ENCODE data around the gene LRRC63. TPM values are rescaled to one million over a fixed set of nuclear protein-coding genes. Genes with fewer than 3 reads are reported as not detected.
"Not testable (repeated sequence)": the region's sequence is repeated elsewhere in the genome, so short reads cannot be mapped to it uniquely, and the experiment has no call there.

Gene LRRC63
- polyA plus RNA-seq, 1 donor from 2014 or later = not detected

- H3K27me3 Mint-ChIP-seq = peaks cover 10% of the 10 kb centered on the region
- no peak overlapping the region for H3K27ac Mint-ChIP-seq
- no peaks in the 10 kb centered on the region for H3K9me3 Mint-ChIP-seq
- H3K4me3 Mint-ChIP-seq = no peak overlapping the region
- no peaks in the 10 kb centered on the region for H3K4me1 Mint-ChIP-seq
- H3K36me3 Mint-ChIP-seq = no peaks in the 10 kb centered on the region
Observed at GRCh38 chr13:46265292-46265691, 53.6 kb downstream of the LRRC63 start.

DNA sequence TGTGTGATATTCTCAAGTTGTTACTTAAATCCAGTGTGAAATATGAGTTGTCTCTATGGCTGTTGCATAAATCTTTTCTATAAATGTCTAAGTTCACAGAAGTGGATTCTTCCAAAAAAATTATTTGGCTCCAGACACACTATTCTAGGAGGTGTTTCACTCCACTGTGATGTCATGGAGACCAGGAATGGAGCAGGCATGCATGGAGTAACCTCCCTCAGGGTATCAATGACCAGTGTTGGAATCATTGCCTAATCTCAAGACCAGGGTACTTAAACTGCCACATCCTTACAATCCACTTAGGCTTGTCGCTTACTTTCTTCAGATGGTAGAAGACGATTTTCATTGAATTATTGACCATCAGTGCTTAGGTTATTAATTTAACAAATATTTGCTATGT, 55.4 kb downstream of the LRRC63 start:
- no peaks in the 10 kb centered on the region for H3K9me3 Mint-ChIP-seq

DNA sequence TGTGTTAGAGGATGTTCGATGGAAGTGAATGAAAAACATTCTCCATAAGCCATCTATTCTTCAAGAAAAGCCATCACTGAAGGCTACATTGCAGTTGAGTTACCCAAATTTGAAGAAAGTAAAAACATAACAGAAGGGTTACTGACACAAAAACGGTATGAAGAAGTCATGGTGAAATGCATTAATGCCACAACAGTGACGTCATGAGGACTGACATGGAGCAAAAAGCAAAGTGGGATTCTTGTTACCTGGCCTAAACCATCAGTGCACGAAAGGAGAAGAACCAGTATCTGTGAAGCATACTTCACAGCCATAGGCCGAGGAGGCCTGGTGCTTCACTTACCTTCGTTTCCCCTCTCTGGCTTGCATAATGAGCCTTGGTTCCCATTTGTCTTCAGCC, 58.7 kb downstream of the LRRC63 start:
- Mint-ChIP-seq H3K4me3 (no peak overlapping the region), H3K27ac (no peak overlapping the region), H3K27me3 (peaks cover 1% of the 10 kb centered on the region), H3K4me1 (no peaks in the 10 kb centered on the region), H3K36me3 (no peaks in the 10 kb centered on the region), H3K9me3 (no peaks in the 10 kb centered on the region)

More for the DNA sequence above, 55.4 kb downstream of the LRRC63 start:
- Mint-ChIP-seq H3K4me3 (no peak overlapping the region), H3K36me3 (no peaks in the 10 kb centered on the region), H3K27me3 (peaks cover 10% of the 10 kb centered on the region), H3K4me1 (no peaks in the 10 kb centered on the region), H3K27ac (no peak overlapping the region)

DNA sequence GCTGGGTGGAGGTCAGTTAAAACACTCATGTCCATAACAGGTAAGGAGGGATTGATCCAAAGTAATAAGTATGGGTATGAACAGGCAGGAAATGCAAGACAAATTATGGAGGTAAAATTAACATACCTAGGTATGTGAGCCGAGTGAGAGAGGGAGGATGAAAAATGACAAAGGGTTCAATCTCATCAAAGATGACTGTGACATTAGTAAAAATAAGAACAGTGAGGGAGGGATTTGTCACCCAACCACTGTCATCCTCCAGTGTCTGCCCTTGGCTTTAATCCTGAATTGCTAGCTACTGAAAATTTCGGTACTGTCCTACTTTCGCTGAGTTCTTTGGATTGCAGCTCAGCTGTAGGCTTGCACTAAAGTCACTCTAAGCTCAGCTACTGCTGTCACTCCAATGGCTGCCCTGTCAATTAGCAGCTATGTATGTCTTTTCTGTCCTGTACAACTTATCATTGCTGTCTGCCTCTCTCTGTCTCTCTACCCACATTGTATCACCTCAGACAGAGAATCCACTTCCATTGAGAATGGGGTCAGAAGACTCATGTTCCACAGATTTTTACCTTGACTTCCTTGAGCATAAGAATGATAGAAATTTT, 62.5 kb downstream of the LRRC63 start:
- H3K4me1 Mint-ChIP-seq = no peaks in the 10 kb centered on the region
- no peaks in the 10 kb centered on the region for H3K36me3 Mint-ChIP-seq
- H3K27me3 Mint-ChIP-seq = peaks cover 3% of the 10 kb centered on the region
- H3K9me3 Mint-ChIP-seq = no peaks in the 10 kb centered on the region
- H3K27ac Mint-ChIP-seq = peak overlapping the region in 1 of 3 donors; percentile 12
- H3K4me3 Mint-ChIP-seq = no peak overlapping the region

DNA sequence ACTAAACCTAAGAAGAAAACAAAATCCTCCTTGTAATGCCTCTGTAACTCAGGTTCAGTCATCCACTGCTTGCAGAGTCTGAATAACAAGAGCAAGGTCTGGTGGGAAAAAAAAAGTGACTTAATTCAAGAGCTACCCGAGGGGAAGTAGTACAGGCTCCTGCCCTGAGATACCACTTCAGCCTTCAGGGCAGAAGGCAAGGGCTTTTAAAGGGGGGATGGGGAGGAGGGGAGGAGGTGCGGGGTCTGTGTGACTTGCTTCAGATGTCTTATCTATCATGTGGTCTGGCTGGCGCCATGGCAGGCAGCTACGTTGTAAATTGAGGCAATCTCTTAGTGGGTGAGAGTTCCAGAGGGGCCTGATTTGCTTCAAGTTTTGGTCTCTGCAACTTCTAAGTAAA, 66.7 kb downstream of the LRRC63 start:
- peaks cover 2% of the 10 kb centered on the region for H3K36me3 Mint-ChIP-seq
- no peak overlapping the region for H3K27ac Mint-ChIP-seq
- H3K4me1 Mint-ChIP-seq = peaks cover 0 to 1% (median 0%) of the 10 kb centered on the region in 3 donors
- no peak overlapping the region for H3K4me3 Mint-ChIP-seq
- H3K9me3 Mint-ChIP-seq = no peaks in the 10 kb centered on the region
- peaks cover 5% of the 10 kb centered on the region for H3K27me3 Mint-ChIP-seq

GRCh38 chr13:46281779-46282178, 70.1 kb downstream of the LRRC63 start:
- no peaks in the 10 kb centered on the region for H3K9me3 Mint-ChIP-seq
- no peak overlapping the region for H3K4me3 Mint-ChIP-seq
- H3K27me3 Mint-ChIP-seq = peaks cover 2% of the 10 kb centered on the region
- no peak overlapping the region for H3K27ac Mint-ChIP-seq
- H3K4me1 Mint-ChIP-seq = peaks cover 0 to 1% (median 0%) of the 10 kb centered on the region in 3 donors
- H3K36me3 Mint-ChIP-seq = peaks cover 2% of the 10 kb centered on the region

- H3K4me3 Mint-ChIP-seq, H3K36me3 Mint-ChIP-seq, H3K27me3 Mint-ChIP-seq, H3K27ac Mint-ChIP-seq, H3K9me3 Mint-ChIP-seq, H3K4me1 Mint-ChIP-seq: not testable (repeated sequence)
Observed at GRCh38 chr13:46283912-46284824, 72.4 kb downstream of the LRRC63 start.

DNA sequence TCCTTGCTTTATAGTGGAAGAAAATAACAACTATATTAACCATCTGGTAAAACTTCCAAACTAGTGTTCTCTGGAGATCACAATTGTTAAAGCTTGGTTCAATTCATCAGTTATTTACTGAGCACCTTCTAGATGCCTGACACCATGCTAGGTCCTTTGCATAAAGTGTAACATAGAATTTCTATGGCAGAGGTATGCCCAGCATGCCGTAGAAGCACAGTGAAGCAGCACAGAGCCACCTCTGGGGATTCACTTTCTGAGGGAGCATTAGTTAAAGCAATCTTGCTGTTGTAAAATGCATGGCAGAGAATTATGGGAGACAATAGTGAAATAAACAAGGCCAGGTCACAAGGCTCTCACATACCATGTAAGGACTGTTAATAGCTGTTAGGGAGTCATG, 75.2 kb downstream of the LRRC63 start:
- Mint-ChIP-seq H3K4me3 (no peak overlapping the region), H3K9me3 (no peaks in the 10 kb centered on the region), H3K4me1 (no peaks in the 10 kb centered on the region), H3K27me3 (no peaks in the 10 kb centered on the region), H3K27ac (no peak overlapping the region), H3K36me3 (no peaks in the 10 kb centered on the region)

DNA sequence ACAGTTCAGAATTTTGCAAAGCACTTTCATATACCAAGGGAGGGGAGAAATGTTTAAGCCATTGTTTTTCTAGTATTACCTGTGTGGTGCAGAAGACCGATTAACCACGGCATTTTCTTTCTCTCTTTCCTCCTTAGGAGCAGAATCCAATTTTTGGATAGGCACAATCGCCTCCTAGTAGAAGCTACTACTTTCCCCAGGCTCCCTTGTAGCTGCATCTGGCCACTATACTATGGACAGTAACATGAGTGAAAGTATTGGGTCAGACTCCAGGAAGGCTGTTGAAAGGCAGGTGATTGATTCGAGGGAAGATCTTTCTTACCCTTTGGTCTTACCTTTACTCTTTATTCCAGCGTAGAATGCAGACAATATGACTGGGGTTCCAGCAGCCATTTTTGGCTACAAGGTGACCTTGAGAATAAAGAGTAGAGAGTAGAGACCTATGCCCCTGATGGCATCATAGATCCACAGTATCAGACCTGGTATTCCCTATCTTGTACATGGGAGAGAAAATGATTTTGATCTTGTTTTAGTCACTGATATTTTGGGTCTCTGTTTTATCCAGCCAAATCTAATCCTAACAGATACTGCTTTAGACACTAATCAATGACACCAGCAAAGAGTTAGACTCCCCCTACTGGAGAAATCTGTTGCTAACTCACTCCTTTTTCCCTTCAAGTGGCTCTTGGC, 77.0 kb downstream of the LRRC63 start:
- no peaks in the 10 kb centered on the region for H3K9me3 Mint-ChIP-seq
- H3K27me3 Mint-ChIP-seq = peaks cover 4% of the 10 kb centered on the region
- no peaks in the 10 kb centered on the region for H3K4me1 Mint-ChIP-seq
- H3K4me3 Mint-ChIP-seq = no peak overlapping the region
- H3K27ac Mint-ChIP-seq = peak overlapping the region in 1 of 3 donors; percentile 32
- H3K36me3 Mint-ChIP-seq = no peaks in the 10 kb centered on the region

GRCh38 chr13:46289260-46289955, 77.7 kb downstream of the LRRC63 start:
- H3K4me3 Mint-ChIP-seq = no peak overlapping the region
- H3K9me3 Mint-ChIP-seq = no peaks in the 10 kb centered on the region
- no peaks in the 10 kb centered on the region for H3K36me3 Mint-ChIP-seq
- peaks cover 4% of the 10 kb centered on the region for H3K27me3 Mint-ChIP-seq
- no peaks in the 10 kb centered on the region for H3K4me1 Mint-ChIP-seq
- H3K27ac Mint-ChIP-seq = peak overlapping the region in 1 of 3 donors; percentile 32

DNA sequence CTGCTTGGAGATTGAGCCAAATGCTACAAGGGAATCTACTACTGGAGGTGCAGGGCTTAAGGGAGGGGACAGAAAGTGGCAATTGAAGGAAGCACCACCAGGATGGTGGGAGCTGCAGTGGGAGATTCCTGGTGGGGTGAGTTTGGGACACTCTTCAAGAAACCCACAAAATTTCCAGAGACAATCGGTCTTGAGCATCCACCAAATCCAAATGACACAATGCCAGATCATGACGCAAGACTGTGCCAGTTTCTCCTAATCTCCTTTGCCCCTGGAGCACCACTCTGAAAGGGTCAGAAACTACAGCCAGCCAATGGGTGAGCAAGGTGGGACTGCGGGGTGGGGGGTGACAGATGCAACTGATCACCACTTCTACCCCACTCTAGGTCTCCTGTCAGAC, 78.7 kb downstream of the LRRC63 start:
- no peak overlapping the region for H3K4me3 Mint-ChIP-seq
- H3K9me3 Mint-ChIP-seq = no peaks in the 10 kb centered on the region
- peaks cover 4% of the 10 kb centered on the region for H3K27me3 Mint-ChIP-seq
- H3K27ac Mint-ChIP-seq = no peak overlapping the region
- H3K4me1 Mint-ChIP-seq = peaks cover under 1 to 2% (median 2%) of the 10 kb centered on the region in 3 donors
- H3K36me3 Mint-ChIP-seq = no peaks in the 10 kb centered on the region

GRCh38 chr13:46293436-46293835, 81.7 kb downstream of the LRRC63 start:
- peaks cover 6 to 17% (median 9%) of the 10 kb centered on the region in 3 donors for H3K4me1 Mint-ChIP-seq
- H3K27me3 Mint-ChIP-seq = peaks cover 4% of the 10 kb centered on the region
- no peaks in the 10 kb centered on the region for H3K9me3 Mint-ChIP-seq
- no peak overlapping the region for H3K4me3 Mint-ChIP-seq
- H3K27ac Mint-ChIP-seq = no peak overlapping the region
- no peaks in the 10 kb centered on the region for H3K36me3 Mint-ChIP-seq

DNA sequence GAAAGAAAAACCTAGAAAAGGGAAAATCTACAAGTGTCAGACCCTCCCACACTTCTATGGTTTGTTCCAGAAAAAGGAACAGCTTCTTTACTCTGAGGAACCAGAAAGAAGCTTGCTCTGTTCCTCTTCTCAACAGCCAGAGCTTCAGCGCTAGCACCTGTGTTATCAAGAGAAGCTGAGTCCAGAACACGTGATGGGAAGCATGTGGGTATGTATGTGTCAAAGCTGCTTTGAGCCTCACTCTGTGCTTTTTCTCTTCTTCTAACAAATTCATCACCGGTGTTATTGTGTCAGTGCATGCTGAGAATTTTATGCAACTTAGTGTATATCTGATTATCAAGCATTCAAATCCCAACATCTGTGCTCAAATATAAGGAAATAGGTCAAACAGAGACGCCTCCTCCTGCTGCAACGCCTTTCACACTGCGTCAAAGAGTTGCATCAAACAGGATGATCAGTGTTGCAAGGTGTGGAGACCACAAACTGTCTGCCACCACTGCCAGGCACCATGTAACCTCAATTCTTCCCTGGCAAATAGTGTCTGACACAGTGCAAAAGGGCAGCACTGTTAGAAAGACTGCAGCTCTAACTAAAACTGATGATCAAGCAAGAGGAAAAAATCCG, 83.9 kb downstream of the LRRC63 start:
- H3K36me3 Mint-ChIP-seq = peaks cover 3% of the 10 kb centered on the region
- peaks cover 4% of the 10 kb centered on the region for H3K27me3 Mint-ChIP-seq
- H3K27ac Mint-ChIP-seq = peak overlapping the region in 2 of 3 donors; percentile 44 to 85
- H3K4me3 Mint-ChIP-seq = peak overlapping the region in 2 of 4 donors; percentile 23 to 37
- peaks cover 0 to 7% (median 3%) of the 10 kb centered on the region in 3 donors for H3K9me3 Mint-ChIP-seq
- peaks cover 6 to 17% (median 9%) of the 10 kb centered on the region in 3 donors for H3K4me1 Mint-ChIP-seq

DNA sequence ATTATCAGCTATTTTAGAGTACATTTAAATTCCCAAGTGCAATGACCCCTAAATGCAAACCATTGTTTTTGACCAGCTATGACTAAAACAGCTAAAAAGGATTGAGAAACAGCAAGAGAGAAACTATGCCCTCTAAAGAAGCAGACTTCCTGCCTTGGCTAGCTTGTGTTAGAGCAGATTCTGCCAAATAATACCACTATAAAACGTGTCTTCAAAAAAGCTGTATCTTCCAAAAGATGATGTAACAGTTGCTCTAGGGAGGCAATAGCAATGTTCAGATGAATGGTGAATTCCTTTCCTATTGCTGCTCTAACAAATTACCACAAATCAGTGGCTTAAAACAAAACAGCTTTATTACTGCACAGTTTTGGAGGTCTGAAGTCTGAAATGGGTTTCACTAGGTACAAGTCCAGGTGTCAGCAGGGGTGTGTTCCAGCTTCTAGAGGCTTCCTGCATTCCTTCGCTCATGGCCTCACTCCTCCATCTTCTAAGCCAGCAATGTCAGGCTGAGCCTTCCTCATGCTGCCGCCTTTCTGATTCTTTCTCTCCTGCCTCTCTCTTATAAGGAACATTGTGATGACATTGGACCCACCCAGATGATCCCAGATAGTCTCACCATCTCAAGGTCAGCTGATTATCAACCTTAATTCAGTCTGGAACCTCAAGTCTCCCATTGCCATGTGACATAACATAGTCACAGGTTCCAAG, 84.5 kb downstream of the LRRC63 start:
- peak overlapping the region in 2 of 3 donors; percentile 44 to 85 for H3K27ac Mint-ChIP-seq
- peak overlapping the region in 1 of 4 donors; percentile 23 for H3K4me3 Mint-ChIP-seq
- H3K36me3 Mint-ChIP-seq = peaks cover 3% of the 10 kb centered on the region
- H3K4me1 Mint-ChIP-seq = peaks cover 6 to 17% (median 9%) of the 10 kb centered on the region in 3 donors
- H3K9me3 Mint-ChIP-seq = peaks cover 0 to 10% (median 3%) of the 10 kb centered on the region in 3 donors
- peaks cover 4% of the 10 kb centered on the region for H3K27me3 Mint-ChIP-seq
